Dermis microvascular lymphatic vessel endothelial cell (primary cell): ENCODE measurements around the gene KLHL24. TPM values are rescaled to one million over a fixed set of nuclear protein-coding genes. Genes with fewer than 3 reads are reported as not detected.
"Not testable (repeated sequence)": the region's sequence is repeated elsewhere in the genome, so short reads cannot be mapped to it uniquely, and the experiment has no call there.

Experiments used
- DNase-seq, 2 donors: peaks; one replicate each; pipeline versions ENCODE4 v3.0.0 to v3.0.0-alpha.2; 2010; ENCODE audit warnings: low read depth in 2 of 2
- total RNA-seq: library from RNA; depleted of rRNA; stranded (reverse); fragments of >200 nt; gene quantifications from 2 replicates; pipeline ENCODE4 v1.2.1, GENCODE V29; 2014

The KLHL24 gene
- total RNA-seq, 1 donor from 2014 or later, result 61.1 TPM

- no peak for DNase-seq
Observed at GRCh38 chr3:183697123-183697609, 61.7 kb downstream of the KLHL24 start.

- DNase-seq, result peak in 1 of 2 donors; percentile 70
Observed at GRCh38 chr3:183697610-183698317, 62.3 kb downstream of the KLHL24 start, which contains the start of gene YEATS2. YEATS2 (plus strand) TSS chr3:183697797; CDS start chr3:183715163, 17,366 bp downstream.

- DNase-seq, result peak in 1 of 2 donors; percentile 22
Observed at GRCh38 chr3:183698318-183698751, 62.9 kb downstream of the KLHL24 start.

- peak in 1 of 2 donors; percentile 50 for DNase-seq
Observed at GRCh38 chr3:183698756-183699155, 63.3 kb downstream of the KLHL24 start.

GRCh38 chr3:183699238-183699947 lies 64.0 kb downstream of the KLHL24 start:
- no peak for DNase-seq

GRCh38 chr3:183701744-183702143 lies 66.3 kb downstream of the KLHL24 start:
- DNase-seq, result no peak

GRCh38 chr3:183703892-183704291 lies 68.5 kb downstream of the KLHL24 start:
- not testable (repeated sequence) for DNase-seq

- DNase-seq, result no peak
Observed at GRCh38 chr3:183710231-183710630, 74.8 kb downstream of the KLHL24 start.

GRCh38 chr3:183711516-183711915 lies 76.1 kb downstream of the KLHL24 start:
- DNase-seq, result no peak

- no peak for DNase-seq
Observed at GRCh38 chr3:183714622-183715021, 79.2 kb downstream of the KLHL24 start.

- DNase-seq, result no peak
Observed at GRCh38 chr3:183718012-183718411, 82.6 kb downstream of the KLHL24 start.

- no peak for DNase-seq
Observed at GRCh38 chr3:183725387-183725786, 90.0 kb downstream of the KLHL24 start.

GRCh38 chr3:183728204-183728603 lies 92.8 kb downstream of the KLHL24 start:
- no peak for DNase-seq

- no peak for DNase-seq
Observed at GRCh38 chr3:183730361-183730760, 94.9 kb downstream of the KLHL24 start.

GRCh38 chr3:183731611-183732010 lies 96.2 kb downstream of the KLHL24 start:
- no peak for DNase-seq

- DNase-seq, result no peak
Observed at GRCh38 chr3:183733553-183733952, 98.1 kb downstream of the KLHL24 start.

Other genes starting within 250 kb of the KLHL24 start
- gene MCF2L2, start 207.0 kb upstream of the KLHL24 start, total RNA-seq, result 0.25 and 0.26 TPM in 2 replicates
- gene KLHL6, start 79.9 kb upstream of the KLHL24 start, total RNA-seq, result 0.89 and 2.1 TPM in 2 replicates
- gene YEATS2, start 62.2 kb downstream of the KLHL24 start, total RNA-seq, result 27.6 and 31.2 TPM in 2 replicates
- 0.51 and 0.89 TPM in 2 replicates for gene MAP6D1, start 190.0 kb downstream of the KLHL24 start, total RNA-seq
- gene PARL, start 249.3 kb downstream of the KLHL24 start, total RNA-seq, result 26.8 and 28.8 TPM in 2 replicates